ENCODE data around the gene PAK1. TPM values are rescaled to one million over a fixed set of nuclear protein-coding genes. Genes with fewer than 3 reads are reported as not detected.

PAK1 gene
- total RNA-seq, 2 experiments from 2014 or later, result 85.7 to 91.5 TPM

DNA sequence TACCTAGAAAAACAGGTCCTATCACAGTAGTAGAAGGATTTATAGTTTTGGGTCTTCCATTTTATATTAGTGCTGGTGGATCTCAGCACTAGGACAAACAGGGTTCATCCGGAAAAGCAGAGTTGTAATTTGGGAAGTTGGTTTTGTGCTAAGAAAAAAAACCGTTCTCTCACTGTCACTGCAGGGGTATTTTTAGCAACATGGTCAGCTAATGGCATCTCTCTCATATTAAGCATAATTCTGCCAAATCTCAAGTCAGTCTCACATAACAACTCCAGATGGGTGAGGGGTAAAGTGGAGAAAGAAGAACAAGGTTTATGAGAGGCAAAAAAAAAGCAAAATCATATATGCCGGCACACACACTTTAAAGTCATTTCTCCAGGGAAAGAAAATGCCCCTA is 120.8 kb downstream of the PAK1 start:
- ChIA-PET POLR2A (no interaction called here), CTCF (no interaction called here)
- Mint-ChIP-seq H3K4me3 (no peak overlapping the region), H3K36me3 (ENCODE audit: low read depth) (peaks cover 17% of the 10 kb centered on the region), H3K9me3 (ENCODE audit: insufficient read depth) (no peaks in the 10 kb centered on the region), H3K27ac (no peak overlapping the region), H3K4me1 (ENCODE audit: low read depth) (no peaks in the 10 kb centered on the region), H3K27me3 (ENCODE audit: low read depth) (no peaks in the 10 kb centered on the region)
- DNase-seq (no peak), ATAC-seq (no peak)

GRCh38 chr11:77351281-77351886 is 122.5 kb downstream of the PAK1 start:
- peaks cover 20% of the 10 kb centered on the region for H3K36me3 Mint-ChIP-seq (ENCODE audit: low read depth)
- DNase-seq (no peak), ATAC-seq (no peak)
- no peaks in the 10 kb centered on the region for H3K9me3 Mint-ChIP-seq (ENCODE audit: insufficient read depth)
- no peaks in the 10 kb centered on the region for H3K4me1 Mint-ChIP-seq (ENCODE audit: low read depth)
- H3K27me3 Mint-ChIP-seq (ENCODE audit: low read depth), result no peaks in the 10 kb centered on the region
- no peak overlapping the region for H3K27ac Mint-ChIP-seq
- ChIA-PET POLR2A (no interaction called here), CTCF (no interaction called here)
- H3K4me3 Mint-ChIP-seq, result no peak overlapping the region

GRCh38 chr11:77347948-77348347 is 125.9 kb downstream of the PAK1 start:
- POLR2A ChIA-PET, result no interaction called here
- H3K4me1 Mint-ChIP-seq (ENCODE audit: low read depth), result no peaks in the 10 kb centered on the region

DNA sequence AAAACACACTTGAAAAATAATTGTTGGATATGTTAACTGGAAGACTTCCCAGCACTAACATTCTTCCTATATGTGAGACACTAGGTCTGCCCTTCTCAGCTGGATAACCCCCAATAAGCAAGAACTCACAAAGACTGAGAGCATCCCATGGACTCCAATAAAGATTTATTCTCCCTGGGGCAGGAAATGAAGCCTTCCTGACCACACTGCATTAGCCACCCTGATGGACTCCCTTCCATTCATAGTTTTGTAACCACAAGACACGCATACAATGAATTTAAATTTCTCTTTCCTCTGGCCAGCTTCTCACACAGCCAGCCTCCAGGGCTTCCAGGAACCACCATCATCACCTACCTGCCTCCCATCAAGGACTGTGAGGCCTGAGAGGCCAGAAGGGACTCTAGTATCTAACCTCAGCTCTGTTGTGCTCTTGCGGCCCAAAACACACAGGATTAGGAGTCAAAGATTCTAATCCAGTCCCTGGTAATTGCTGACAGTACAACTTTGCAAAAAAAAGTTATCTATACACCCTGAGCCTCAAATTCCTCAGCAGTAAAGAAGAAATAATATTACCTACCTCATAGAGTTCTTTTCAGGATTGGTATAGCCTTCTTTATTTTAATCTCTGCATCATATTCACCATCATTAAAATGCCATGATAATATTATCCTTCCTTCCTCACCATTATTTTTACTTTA is 126.8 kb downstream of the PAK1 start:
- POLR2A ChIA-PET, result no interaction called here

More at GRCh38 chr11:77347948-77348347, 125.9 kb downstream of the PAK1 start:
- H3K4me3 Mint-ChIP-seq, result no peak overlapping the region
- no peaks in the 10 kb centered on the region for H3K9me3 Mint-ChIP-seq (ENCODE audit: insufficient read depth)
- no peak for ATAC-seq
- CTCF ChIA-PET, result no interaction called here
- H3K27me3 Mint-ChIP-seq (ENCODE audit: low read depth), result no peaks in the 10 kb centered on the region
- H3K27ac Mint-ChIP-seq, result no peak overlapping the region
- peaks cover 32% of the 10 kb centered on the region for H3K36me3 Mint-ChIP-seq (ENCODE audit: low read depth)
- DNase-seq, result no peak

DNA sequence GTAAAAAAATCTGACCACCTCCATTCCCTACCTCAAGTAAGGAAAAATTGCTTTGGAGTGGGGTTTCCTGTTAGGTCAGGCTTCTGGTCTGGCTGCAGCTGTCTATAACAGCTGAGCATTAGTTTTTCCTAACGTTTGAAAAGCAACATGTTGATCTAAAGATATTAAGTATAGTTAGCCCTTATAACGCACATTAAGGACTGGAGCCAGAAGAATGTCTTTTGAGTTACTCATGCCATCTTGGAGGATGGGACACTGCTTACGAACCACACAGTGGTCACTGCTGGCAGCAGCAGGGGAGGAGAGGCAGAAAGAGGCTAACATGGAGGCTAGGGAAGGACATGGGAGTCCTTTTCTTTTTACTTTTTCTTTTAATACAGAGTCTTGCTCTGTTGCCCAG is 128.3 kb downstream of the PAK1 start:
- POLR2A ChIA-PET, result no interaction called here
- Mint-ChIP-seq H3K36me3 (ENCODE audit: low read depth) (peaks cover 46% of the 10 kb centered on the region), H3K9me3 (ENCODE audit: insufficient read depth) (no peaks in the 10 kb centered on the region), H3K4me1 (ENCODE audit: low read depth) (no peaks in the 10 kb centered on the region), H3K4me3 (no peak overlapping the region), H3K27me3 (ENCODE audit: low read depth) (no peaks in the 10 kb centered on the region), H3K27ac (no peak overlapping the region)
- CTCF ChIA-PET, result interaction anchor here (0.7 kb wide), 1 partner anchor 157 kb away, joined by 3 read pairs; no protein-coding TSS in a partner anchor
- ATAC-seq (no peak), DNase-seq (no peak)

More for the DNA sequence above, 126.8 kb downstream of the PAK1 start:
- Mint-ChIP-seq H3K9me3 (ENCODE audit: insufficient read depth) (no peaks in the 10 kb centered on the region), H3K4me3 (no peak overlapping the region), H3K27ac (no peak overlapping the region), H3K36me3 (ENCODE audit: low read depth) (peaks cover 38% of the 10 kb centered on the region), H3K27me3 (ENCODE audit: low read depth) (no peaks in the 10 kb centered on the region), H3K4me1 (ENCODE audit: low read depth) (no peaks in the 10 kb centered on the region)
- DNase-seq, result no peak
- no peak for ATAC-seq
- CTCF ChIA-PET, result no interaction called here

DNA sequence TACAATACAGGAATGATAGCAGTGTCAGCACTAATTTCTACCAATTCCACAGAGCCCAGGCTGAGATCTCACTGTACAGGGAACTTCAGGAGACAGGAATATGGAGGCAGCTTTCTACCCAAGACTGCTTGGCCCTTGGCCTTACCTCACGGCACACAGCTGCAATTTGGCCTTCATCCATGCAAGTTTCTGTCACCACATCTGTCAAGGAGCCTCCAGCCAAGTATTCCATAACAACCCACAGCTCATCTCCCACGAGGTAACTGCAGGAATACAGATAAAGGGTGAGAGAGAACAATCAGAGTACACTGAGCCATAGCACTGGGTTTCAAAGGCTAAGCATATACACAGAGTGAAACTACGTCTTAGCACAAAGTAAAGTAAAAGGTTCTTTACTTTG is 133.4 kb downstream of the PAK1 start:
- POLR2A ChIA-PET, result interaction anchor here (0.7 kb wide), 1 partner anchor 282 kb away, joined by 3 read pairs; no protein-coding TSS in a partner anchor

DNA sequence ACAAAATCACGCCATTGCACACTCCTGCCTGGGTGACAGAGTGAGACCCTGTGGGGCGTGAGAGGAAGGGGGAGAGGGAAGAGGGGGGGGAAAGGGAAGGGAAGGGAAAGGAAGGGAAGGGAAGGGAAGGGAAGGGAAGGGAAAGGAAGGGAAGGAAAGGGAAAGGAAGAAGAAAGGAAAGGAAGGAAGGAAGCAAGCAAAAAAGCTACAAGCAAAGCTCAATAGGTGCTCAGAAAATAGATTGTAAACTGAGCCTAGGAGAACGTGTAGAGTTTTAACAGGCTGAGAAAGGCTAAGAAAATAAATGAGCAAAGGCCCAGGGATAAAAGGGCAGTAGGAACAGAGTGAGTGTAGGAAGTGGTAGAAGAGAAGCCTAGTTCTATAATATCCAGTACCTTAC is 141.6 kb downstream of the PAK1 start:
- DNase-seq (no peak), ATAC-seq (peak; percentile 47)
- Mint-ChIP-seq H3K27ac (no peak overlapping the region), H3K9me3 (ENCODE audit: insufficient read depth) (no peaks in the 10 kb centered on the region), H3K27me3 (ENCODE audit: low read depth) (no peaks in the 10 kb centered on the region), H3K4me1 (ENCODE audit: low read depth) (no peaks in the 10 kb centered on the region), H3K36me3 (ENCODE audit: low read depth) (peaks cover 57% of the 10 kb centered on the region), H3K4me3 (no peak overlapping the region)
- CTCF ChIA-PET, result no interaction called here
- POLR2A ChIA-PET, result no interaction called here

More for the DNA sequence above, 133.4 kb downstream of the PAK1 start:
- Mint-ChIP-seq H3K27ac (no peak overlapping the region), H3K4me1 (ENCODE audit: low read depth) (no peaks in the 10 kb centered on the region), H3K9me3 (ENCODE audit: insufficient read depth) (no peaks in the 10 kb centered on the region), H3K4me3 (no peak overlapping the region), H3K27me3 (ENCODE audit: low read depth) (no peaks in the 10 kb centered on the region), H3K36me3 (ENCODE audit: low read depth) (peaks cover 52% of the 10 kb centered on the region)
- no peak for ATAC-seq
- CTCF ChIA-PET, result interaction anchor here (1.2 kb wide), 1 partner anchor 132 kb away, joined by 3 read pairs; no protein-coding TSS in a partner anchor
- DNase-seq, result no peak

DNA sequence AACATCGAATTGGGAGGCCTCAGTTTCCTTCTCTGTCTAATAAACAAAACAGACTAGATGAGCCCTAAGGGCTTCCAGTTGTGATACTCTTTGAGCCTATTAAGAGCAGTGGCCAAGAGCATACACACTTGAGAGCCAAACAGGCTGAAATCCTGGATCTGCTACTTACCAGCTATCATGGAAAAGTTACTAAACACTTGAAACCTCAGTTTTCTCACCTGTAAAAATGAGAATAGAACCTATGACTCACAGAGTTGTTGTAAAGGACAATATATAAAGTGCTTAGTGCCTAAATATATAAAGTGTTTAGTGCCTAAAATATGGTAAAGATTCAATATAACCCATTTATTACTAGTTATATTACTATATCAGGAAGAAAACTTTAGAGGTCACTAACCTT is 148.7 kb downstream of the PAK1 start:
- no peak overlapping the region for H3K27ac Mint-ChIP-seq
- H3K36me3 Mint-ChIP-seq (ENCODE audit: low read depth), result peaks cover 54% of the 10 kb centered on the region
- H3K4me1 Mint-ChIP-seq (ENCODE audit: low read depth), result peaks cover 3% of the 10 kb centered on the region
- no peak overlapping the region for H3K4me3 Mint-ChIP-seq
- H3K9me3 Mint-ChIP-seq (ENCODE audit: insufficient read depth), result no peaks in the 10 kb centered on the region
- CTCF ChIA-PET, result no interaction called here
- POLR2A ChIA-PET, result no interaction called here
- ATAC-seq (no peak), DNase-seq (no peak)
- H3K27me3 Mint-ChIP-seq (ENCODE audit: low read depth), result no peaks in the 10 kb centered on the region

- Mint-ChIP-seq H3K4me3 (no peak overlapping the region), H3K9me3 (ENCODE audit: insufficient read depth) (no peaks in the 10 kb centered on the region), H3K27ac (no peak overlapping the region), H3K4me1 (ENCODE audit: low read depth) (peaks cover 5% of the 10 kb centered on the region), H3K27me3 (ENCODE audit: low read depth) (no peaks in the 10 kb centered on the region), H3K36me3 (ENCODE audit: low read depth) (peaks cover 48% of the 10 kb centered on the region)
- DNase-seq (no peak), ATAC-seq (no peak)
- CTCF ChIA-PET, result no interaction called here
- POLR2A ChIA-PET, result no interaction called here
Measured at GRCh38 chr11:77324508-77324907, 149.4 kb downstream of the PAK1 start.

- Mint-ChIP-seq H3K4me3 (no peak overlapping the region), H3K27ac (peak overlapping the region; percentile 20), H3K27me3 (ENCODE audit: low read depth) (no peaks in the 10 kb centered on the region), H3K36me3 (ENCODE audit: low read depth) (peaks cover 35% of the 10 kb centered on the region), H3K4me1 (ENCODE audit: low read depth) (peaks cover 5% of the 10 kb centered on the region), H3K9me3 (ENCODE audit: insufficient read depth) (no peaks in the 10 kb centered on the region)
- ChIA-PET POLR2A (interaction anchor here (0.5 kb wide), 1 partner anchor 317 kb away, joined by 3 read pairs; no protein-coding TSS in a partner anchor), CTCF (no interaction called here)
- DNase-seq, result no peak
- ATAC-seq, result no peak
Measured at GRCh38 chr11:77322926-77323590, 150.8 kb downstream of the PAK1 start.

- H3K9me3 Mint-ChIP-seq (ENCODE audit: insufficient read depth), result no peaks in the 10 kb centered on the region
- H3K27ac Mint-ChIP-seq, result no peak overlapping the region
- ChIA-PET CTCF (no interaction called here), POLR2A (no interaction called here)
- no peaks in the 10 kb centered on the region for H3K27me3 Mint-ChIP-seq (ENCODE audit: low read depth)
- H3K4me1 Mint-ChIP-seq (ENCODE audit: low read depth), result peaks cover 5% of the 10 kb centered on the region
- peaks cover 31% of the 10 kb centered on the region for H3K36me3 Mint-ChIP-seq (ENCODE audit: low read depth)
- DNase-seq (no peak), ATAC-seq (no peak)
- no peak overlapping the region for H3K4me3 Mint-ChIP-seq
Measured at GRCh38 chr11:77322506-77322905, 151.4 kb downstream of the PAK1 start.

DNA sequence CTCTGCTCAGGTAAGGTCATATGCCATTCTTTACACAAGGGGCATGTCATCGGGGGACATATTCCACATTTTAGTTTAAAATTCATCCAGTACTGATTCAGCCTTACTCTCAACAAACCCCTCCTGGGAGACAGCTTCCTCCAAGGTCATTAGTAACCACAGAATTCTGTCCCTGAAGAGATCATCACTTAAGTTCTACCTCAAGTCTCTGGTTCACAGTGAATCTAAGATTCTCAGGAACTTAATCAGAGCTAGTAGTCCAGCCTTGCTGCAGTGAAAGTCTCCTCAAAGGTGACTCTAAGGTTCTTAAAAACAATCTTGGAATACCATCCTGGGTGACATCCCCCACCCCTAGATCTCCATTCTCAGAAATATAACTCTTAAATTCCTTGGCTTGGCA is 153.5 kb downstream of the PAK1 start:
- ATAC-seq (no peak), DNase-seq (no peak)
- H3K4me1 Mint-ChIP-seq (ENCODE audit: low read depth), result peaks cover 5% of the 10 kb centered on the region
- ChIA-PET POLR2A (interaction anchor here (1.1 kb wide), 1 partner anchor 109 kb away, joined by 3 read pairs; no protein-coding TSS in a partner anchor), CTCF (interaction anchor here (0.8 kb wide), 1 partner anchor 99 kb away, joined by 3 read pairs; no protein-coding TSS in a partner anchor)
- H3K4me3 Mint-ChIP-seq, result no peak overlapping the region
- H3K27me3 Mint-ChIP-seq (ENCODE audit: low read depth), result peaks cover 5% of the 10 kb centered on the region
- peaks cover 20% of the 10 kb centered on the region for H3K36me3 Mint-ChIP-seq (ENCODE audit: low read depth)
- H3K27ac Mint-ChIP-seq, result no peak overlapping the region
- H3K9me3 Mint-ChIP-seq (ENCODE audit: insufficient read depth), result no peaks in the 10 kb centered on the region

Measured in activated CD8-positive, alpha-beta T cell treated with anti-CD3 and anti-CD28 coated beads, Interleukin-2, amount 10 ng/mL, durations not matched to agents 7 days and 5 days (primary cell).